Hematopoietic multipotent progenitor cell (in vitro differentiated cells): ENCODE data around the gene DNAJC3. TPM values are rescaled to one million over a fixed set of nuclear protein-coding genes. Genes with fewer than 3 reads are reported as not detected.
"Not testable (repeated sequence)": the region's sequence is repeated elsewhere in the genome, so short reads cannot be mapped to it uniquely, and the experiment has no call there.

Experiments used
- DNase-seq, 3 donors: peaks; one replicate each; pipeline ENCODE4 v3.0.0-alpha.2; 2011 to 2015; ENCODE audit warnings: low read depth in 2 of 3, low spot score in 2 of 3
- total RNA-seq: library from RNA; depleted of rRNA; stranded (reverse); fragments of >200 nt; gene quantifications from one replicate; pipeline ENCODE4 v1.2.3, GENCODE V29; 2012

DNAJC3 gene
- total RNA-seq, 1 donor: 11.8 TPM

GRCh38 chr13:95771905-95772304 lies 95.0 kb downstream of the DNAJC3 start:
- no peak for DNase-seq

- DNase-seq: no peak
Observed at GRCh38 chr13:95779522-95779921, 102.6 kb downstream of the DNAJC3 start.

GRCh38 chr13:95781016-95781415 lies 104.1 kb downstream of the DNAJC3 start:
- DNase-seq: no peak

GRCh38 chr13:95781940-95782339 lies 105.0 kb downstream of the DNAJC3 start:
- DNase-seq: not testable (repeated sequence)

GRCh38 chr13:95783747-95784146 lies 106.8 kb downstream of the DNAJC3 start:
- no peak for DNase-seq

GRCh38 chr13:95784161-95784899 lies 107.4 kb downstream of the DNAJC3 start:
- no peak for DNase-seq

GRCh38 chr13:95784900-95785290 lies 108.0 kb downstream of the DNAJC3 start:
- no peak for DNase-seq

GRCh38 chr13:95787356-95788099 lies 110.6 kb downstream of the DNAJC3 start:
- DNase-seq: no peak

- DNase-seq: no peak
Observed at GRCh38 chr13:95788100-95788463, 111.1 kb downstream of the DNAJC3 start.

- DNase-seq: not testable (repeated sequence)
Observed at GRCh38 chr13:95789315-95789714, 112.4 kb downstream of the DNAJC3 start.

GRCh38 chr13:95791084-95791722 lies 114.3 kb downstream of the DNAJC3 start:
- DNase-seq: no peak

- no peak for DNase-seq
Observed at GRCh38 chr13:95793018-95793555, 116.1 kb downstream of the DNAJC3 start.

- no peak for DNase-seq
Observed at GRCh38 chr13:95793781-95794180, 116.8 kb downstream of the DNAJC3 start.

GRCh38 chr13:95797016-95797415 lies 120.1 kb downstream of the DNAJC3 start:
- no peak for DNase-seq

- no peak for DNase-seq
Observed at GRCh38 chr13:95800436-95800835, 123.5 kb downstream of the DNAJC3 start.

- no peak for DNase-seq
Observed at GRCh38 chr13:95801825-95802224, 124.9 kb downstream of the DNAJC3 start.

- DNase-seq: no peak
Observed at GRCh38 chr13:95805921-95806320, 129.0 kb downstream of the DNAJC3 start.

GRCh38 chr13:95809429-95809828 lies 132.5 kb downstream of the DNAJC3 start:
- no peak for DNase-seq

- DNase-seq: no peak
Observed at GRCh38 chr13:95813139-95813538, 136.2 kb downstream of the DNAJC3 start.

GRCh38 chr13:95814495-95814894 lies 137.6 kb downstream of the DNAJC3 start:
- no peak for DNase-seq

GRCh38 chr13:95822303-95822702 lies 145.4 kb downstream of the DNAJC3 start:
- DNase-seq: no peak
